GM12872 (cell line): ENCODE results near the gene KIF1B.

ENCODE experiments used
- CTCF ChIP-seq: IDR thresholded peaks from 3 replicates; pipeline ENCODE4 v1.5.1; 2011; ENCODE audit warnings: low read depth, mild to moderate bottlenecking, low read length, moderate library complexity; ENCODE audit not compliant: insufficient read depth

The KIF1B gene

GRCh38 chr1:10291705-10292104, 81.3 kb downstream of the KIF1B start:
- no peak for TF ChIP-seq CTCF

GRCh38 chr1:10292188-10292587, 81.8 kb downstream of the KIF1B start:
- no peak for TF ChIP-seq CTCF

- TF ChIP-seq CTCF: no peak
Observed at GRCh38 chr1:10295481-10296085, 85.2 kb downstream of the KIF1B start.

- TF ChIP-seq CTCF: no peak
Observed at GRCh38 chr1:10299151-10299550, 88.8 kb downstream of the KIF1B start.

- no peak for TF ChIP-seq CTCF
Observed at GRCh38 chr1:10302416-10302815, 92.0 kb downstream of the KIF1B start.

GRCh38 chr1:10304295-10304694, 93.9 kb downstream of the KIF1B start:
- TF ChIP-seq CTCF: no peak

- TF ChIP-seq CTCF: no peak
Observed at GRCh38 chr1:10306435-10306834, 96.1 kb downstream of the KIF1B start.
